Stimulated activated memory B cell treated with anti-CD40 and anti-IgM and Interleukin-4, amounts not matched to agents 10 μg/mL and 1 μg/mL and 100 μg/mL, for 72 hours (primary cell): ENCODE results near the gene RBFOX2.

Experiments used
- ATAC-seq: fragments of 150-1000 bp; cut with Tn5 transposase; 2 replicates; pipeline ENCODE4 v1.10.0; 2021
- H3K27ac Mint-ChIP-seq: one replicate; pipeline ENCODE4 v1.8.0; 2022; ENCODE audit warnings: mild to moderate bottlenecking, mixed read lengths
- H3K27me3 Mint-ChIP-seq: one replicate; pipeline ENCODE4 v1.8.0; 2022; ENCODE audit warnings: mixed read lengths
- H3K36me3 Mint-ChIP-seq: one replicate; pipeline ENCODE4 v1.8.0; 2022; ENCODE audit warnings: mixed read lengths
- H3K4me1 Mint-ChIP-seq: one replicate; pipeline ENCODE4 v1.8.0; 2022; ENCODE audit warnings: mixed read lengths
- H3K4me3 Mint-ChIP-seq: one replicate; pipeline ENCODE4 v1.8.0; 2022; ENCODE audit warnings: mild to moderate bottlenecking, moderate library complexity, mixed read lengths
- H3K9me3 Mint-ChIP-seq: one replicate; pipeline ENCODE4 v1.8.0; 2022; ENCODE audit warnings: mixed read lengths

The RBFOX2 gene

GRCh38 chr22:35957589-35957988 is 71.0 kb downstream of the RBFOX2 start:
- no peak overlapping the region for H3K4me3 Mint-ChIP-seq
- H3K27me3 Mint-ChIP-seq = peaks cover 16% of the 10 kb centered on the region
- ATAC-seq = no peak
- no peaks in the 10 kb centered on the region for H3K36me3 Mint-ChIP-seq
- H3K9me3 Mint-ChIP-seq = no peaks in the 10 kb centered on the region
- H3K4me1 Mint-ChIP-seq = no peaks in the 10 kb centered on the region
- no peak overlapping the region for H3K27ac Mint-ChIP-seq

- Mint-ChIP-seq H3K27ac (no peak overlapping the region), H3K36me3 (no peaks in the 10 kb centered on the region), H3K4me3 (no peak overlapping the region), H3K9me3 (no peaks in the 10 kb centered on the region), H3K4me1 (no peaks in the 10 kb centered on the region), H3K27me3 (peaks cover 9% of the 10 kb centered on the region)
- no peak for ATAC-seq
These were observed 71.8 kb downstream of the RBFOX2 start for GRCh38 chr22:35956850-35957249.

- Mint-ChIP-seq H3K9me3 (no peaks in the 10 kb centered on the region), H3K27ac (no peak overlapping the region), H3K4me3 (no peak overlapping the region), H3K4me1 (no peaks in the 10 kb centered on the region), H3K27me3 (no peaks in the 10 kb centered on the region), H3K36me3 (no peaks in the 10 kb centered on the region)
- ATAC-seq = no peak
These were observed 73.1 kb downstream of the RBFOX2 start for GRCh38 chr22:35955546-35955945.

- H3K27ac Mint-ChIP-seq = no peak overlapping the region
- no peak for ATAC-seq
- no peak overlapping the region for H3K4me3 Mint-ChIP-seq
- peaks cover 10% of the 10 kb centered on the region for H3K27me3 Mint-ChIP-seq
- H3K36me3 Mint-ChIP-seq = no peaks in the 10 kb centered on the region
- H3K9me3 Mint-ChIP-seq = no peaks in the 10 kb centered on the region
- no peaks in the 10 kb centered on the region for H3K4me1 Mint-ChIP-seq
These were observed 76.0 kb downstream of the RBFOX2 start for GRCh38 chr22:35952576-35952975.

DNA sequence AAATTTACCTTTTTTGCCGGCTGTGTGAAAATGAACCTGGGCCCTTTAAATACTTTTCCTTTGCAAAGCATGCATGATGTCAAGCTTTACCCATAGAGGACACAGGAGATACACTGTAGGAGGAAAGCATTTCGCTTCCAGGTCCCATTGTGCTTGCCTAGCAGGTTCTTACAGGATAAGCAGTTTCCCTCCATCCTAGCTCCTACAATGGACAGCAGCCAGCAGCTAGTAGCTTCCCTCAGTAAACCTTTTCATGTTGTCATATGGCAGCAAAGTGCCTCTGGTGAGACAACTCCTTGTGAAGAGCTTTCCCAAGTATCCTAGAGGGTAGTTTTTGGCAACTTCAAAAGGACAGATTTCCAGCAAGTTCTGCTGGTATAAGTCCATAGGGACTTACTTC is 78.4 kb downstream of the RBFOX2 start:
- no peak overlapping the region for H3K4me3 Mint-ChIP-seq
- no peaks in the 10 kb centered on the region for H3K36me3 Mint-ChIP-seq
- ATAC-seq = no peak
- H3K4me1 Mint-ChIP-seq = no peaks in the 10 kb centered on the region
- H3K27ac Mint-ChIP-seq = no peak overlapping the region
- H3K27me3 Mint-ChIP-seq = peaks cover 14% of the 10 kb centered on the region
- H3K9me3 Mint-ChIP-seq = no peaks in the 10 kb centered on the region

DNA sequence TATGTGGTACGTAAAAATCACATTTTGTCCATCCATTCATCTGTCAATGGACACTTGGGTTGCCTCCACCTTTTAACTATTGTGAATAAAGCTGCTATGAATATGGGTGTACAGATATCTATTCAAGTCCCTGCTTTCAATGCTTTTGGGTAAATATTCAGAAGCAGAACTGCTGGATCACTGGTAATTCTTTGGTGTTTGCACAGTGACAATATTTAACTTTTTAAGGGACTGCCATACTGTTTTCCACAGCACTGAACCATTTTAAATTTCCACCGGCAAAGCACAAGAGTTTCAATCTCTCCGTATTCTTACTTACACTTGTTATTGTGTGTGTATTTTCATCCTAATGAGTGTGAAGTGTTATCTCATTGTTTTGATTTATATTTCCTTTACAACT is 79.4 kb downstream of the RBFOX2 start:
- no peaks in the 10 kb centered on the region for H3K36me3 Mint-ChIP-seq
- no peaks in the 10 kb centered on the region for H3K4me1 Mint-ChIP-seq
- ATAC-seq = no peak
- H3K27ac Mint-ChIP-seq = no peak overlapping the region
- no peaks in the 10 kb centered on the region for H3K9me3 Mint-ChIP-seq
- no peak overlapping the region for H3K4me3 Mint-ChIP-seq
- H3K27me3 Mint-ChIP-seq = peaks cover 20% of the 10 kb centered on the region

- H3K9me3 Mint-ChIP-seq = no peaks in the 10 kb centered on the region
- no peak for ATAC-seq
- no peaks in the 10 kb centered on the region for H3K4me1 Mint-ChIP-seq
- no peaks in the 10 kb centered on the region for H3K36me3 Mint-ChIP-seq
- H3K27ac Mint-ChIP-seq = no peak overlapping the region
- H3K27me3 Mint-ChIP-seq = peaks cover 20% of the 10 kb centered on the region
- H3K4me3 Mint-ChIP-seq = no peak overlapping the region
These were observed 80.7 kb downstream of the RBFOX2 start for GRCh38 chr22:35947794-35948425.

GRCh38 chr22:35944458-35944857 is 84.2 kb downstream of the RBFOX2 start:
- H3K27me3 Mint-ChIP-seq = peaks cover 31% of the 10 kb centered on the region
- no peaks in the 10 kb centered on the region for H3K4me1 Mint-ChIP-seq
- H3K27ac Mint-ChIP-seq = no peak overlapping the region
- H3K9me3 Mint-ChIP-seq = no peaks in the 10 kb centered on the region
- H3K4me3 Mint-ChIP-seq = no peak overlapping the region
- H3K36me3 Mint-ChIP-seq = no peaks in the 10 kb centered on the region
- no peak for ATAC-seq

GRCh38 chr22:35940166-35940565 is 88.5 kb downstream of the RBFOX2 start:
- no peak for ATAC-seq
- Mint-ChIP-seq H3K4me1 (no peaks in the 10 kb centered on the region), H3K27ac (no peak overlapping the region), H3K36me3 (no peaks in the 10 kb centered on the region), H3K9me3 (no peaks in the 10 kb centered on the region), H3K4me3 (no peak overlapping the region), H3K27me3 (peaks cover 38% of the 10 kb centered on the region)

- Mint-ChIP-seq H3K4me1 (no peaks in the 10 kb centered on the region), H3K9me3 (no peaks in the 10 kb centered on the region), H3K27me3 (peaks cover 33% of the 10 kb centered on the region), H3K27ac (no peak overlapping the region), H3K36me3 (no peaks in the 10 kb centered on the region), H3K4me3 (no peak overlapping the region)
- ATAC-seq = no peak
These were observed 90.4 kb downstream of the RBFOX2 start for GRCh38 chr22:35938226-35938625.

GRCh38 chr22:35930933-35931332 is 97.7 kb downstream of the RBFOX2 start:
- no peak overlapping the region for H3K4me3 Mint-ChIP-seq
- H3K4me1 Mint-ChIP-seq = no peaks in the 10 kb centered on the region
- H3K36me3 Mint-ChIP-seq = no peaks in the 10 kb centered on the region
- peaks cover 27% of the 10 kb centered on the region for H3K27me3 Mint-ChIP-seq
- H3K9me3 Mint-ChIP-seq = no peaks in the 10 kb centered on the region
- ATAC-seq = peak; percentile 48
- no peak overlapping the region for H3K27ac Mint-ChIP-seq

GRCh38 chr22:35928285-35928798 is 100.3 kb downstream of the RBFOX2 start:
- Mint-ChIP-seq H3K27ac (no peak overlapping the region), H3K4me3 (no peak overlapping the region), H3K9me3 (no peaks in the 10 kb centered on the region), H3K4me1 (no peaks in the 10 kb centered on the region), H3K27me3 (peaks cover 40% of the 10 kb centered on the region), H3K36me3 (no peaks in the 10 kb centered on the region)
- no peak for ATAC-seq

DNA sequence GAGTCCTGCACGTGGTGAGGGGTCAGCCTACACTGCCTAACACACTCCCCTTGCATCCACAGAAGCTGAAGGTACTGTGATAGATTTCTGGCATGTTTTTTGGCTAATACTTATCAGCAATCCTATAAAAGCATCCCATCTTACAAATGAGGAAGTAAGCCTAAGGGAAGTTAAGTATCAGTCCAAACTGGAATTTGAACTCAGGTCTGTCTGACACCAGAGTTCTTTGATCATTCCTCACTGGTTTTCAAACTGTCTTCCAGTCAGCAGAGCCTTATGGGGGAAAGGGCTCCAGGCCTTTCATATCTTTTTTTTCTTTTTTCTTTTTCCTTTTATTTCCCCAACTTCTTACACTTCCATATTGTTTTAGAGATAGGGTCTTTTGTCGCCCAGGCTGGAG is 105.6 kb downstream of the RBFOX2 start:
- H3K36me3 Mint-ChIP-seq = no peaks in the 10 kb centered on the region
- peaks cover 34% of the 10 kb centered on the region for H3K27me3 Mint-ChIP-seq
- ATAC-seq = no peak

GRCh38 chr22:35921777-35922176 is 106.8 kb downstream of the RBFOX2 start:
- H3K9me3 Mint-ChIP-seq = no peaks in the 10 kb centered on the region
- ATAC-seq = no peak
- no peaks in the 10 kb centered on the region for H3K4me1 Mint-ChIP-seq
- H3K27me3 Mint-ChIP-seq = peaks cover 34% of the 10 kb centered on the region
- no peak overlapping the region for H3K27ac Mint-ChIP-seq
- no peaks in the 10 kb centered on the region for H3K36me3 Mint-ChIP-seq
- H3K4me3 Mint-ChIP-seq = no peak overlapping the region

More for the DNA sequence above, 105.6 kb downstream of the RBFOX2 start:
- no peak overlapping the region for H3K27ac Mint-ChIP-seq
- no peaks in the 10 kb centered on the region for H3K4me1 Mint-ChIP-seq
- no peak overlapping the region for H3K4me3 Mint-ChIP-seq
- no peaks in the 10 kb centered on the region for H3K9me3 Mint-ChIP-seq

DNA sequence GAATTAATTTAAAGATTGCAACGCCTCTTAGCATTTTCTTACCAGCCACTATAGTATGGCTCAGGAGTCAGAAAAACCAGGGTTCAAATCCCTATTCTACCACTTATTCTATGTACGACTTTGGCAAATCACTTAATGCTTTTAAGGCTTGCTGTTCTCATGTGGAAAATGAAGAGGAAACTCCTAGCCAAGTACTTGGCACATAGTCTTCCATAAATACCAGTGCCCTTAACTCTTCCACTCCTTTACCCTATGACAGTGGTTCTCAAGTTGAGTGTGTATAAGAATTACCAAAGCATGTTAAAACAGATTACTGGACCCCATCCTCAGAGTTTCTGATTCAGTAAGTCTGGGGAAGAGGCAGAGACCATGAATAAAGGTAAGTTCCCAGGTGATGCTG is 107.6 kb downstream of the RBFOX2 start:
- Mint-ChIP-seq H3K27me3 (peaks cover 34% of the 10 kb centered on the region), H3K36me3 (no peaks in the 10 kb centered on the region), H3K4me1 (no peaks in the 10 kb centered on the region), H3K4me3 (no peak overlapping the region), H3K27ac (no peak overlapping the region), H3K9me3 (no peaks in the 10 kb centered on the region)
- ATAC-seq = no peak

DNA sequence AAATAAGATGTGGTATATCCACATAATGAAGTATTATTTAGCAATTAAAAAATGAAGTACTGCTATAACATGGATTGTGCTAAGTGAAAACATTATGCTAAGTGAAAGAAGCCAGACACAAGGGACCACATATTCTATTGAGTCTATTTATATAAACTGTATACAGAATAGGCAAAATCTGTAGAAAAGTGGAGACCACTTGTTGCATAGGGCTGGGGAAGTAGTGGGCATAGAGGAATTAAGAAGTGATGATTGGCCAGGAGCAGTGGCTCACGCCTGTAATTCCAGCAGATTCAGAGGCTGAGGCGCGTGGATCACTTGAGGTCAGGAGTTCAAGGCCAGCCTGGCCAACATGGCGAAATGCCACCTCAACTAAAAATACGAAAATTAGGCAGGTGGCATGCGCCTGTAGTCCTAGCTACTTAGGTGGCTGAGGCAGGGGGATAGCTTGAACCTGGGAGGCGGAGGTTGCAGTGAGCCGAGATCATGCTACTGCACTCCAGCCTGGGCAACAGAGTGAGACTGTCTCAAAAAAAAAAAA is 109.6 kb downstream of the RBFOX2 start:
- Mint-ChIP-seq H3K4me3 (no peak overlapping the region), H3K9me3 (no peaks in the 10 kb centered on the region), H3K27me3 (peaks cover 41% of the 10 kb centered on the region), H3K27ac (no peak overlapping the region), H3K4me1 (peaks cover 17% of the 10 kb centered on the region), H3K36me3 (no peaks in the 10 kb centered on the region)
- ATAC-seq = no peak
